ENCODE data around the gene TEX13D.
"Not testable (repeated sequence)": the region's sequence is repeated elsewhere in the genome, so short reads cannot be mapped to it uniquely, and the experiment has no call there.

TEX13D gene

DNA sequence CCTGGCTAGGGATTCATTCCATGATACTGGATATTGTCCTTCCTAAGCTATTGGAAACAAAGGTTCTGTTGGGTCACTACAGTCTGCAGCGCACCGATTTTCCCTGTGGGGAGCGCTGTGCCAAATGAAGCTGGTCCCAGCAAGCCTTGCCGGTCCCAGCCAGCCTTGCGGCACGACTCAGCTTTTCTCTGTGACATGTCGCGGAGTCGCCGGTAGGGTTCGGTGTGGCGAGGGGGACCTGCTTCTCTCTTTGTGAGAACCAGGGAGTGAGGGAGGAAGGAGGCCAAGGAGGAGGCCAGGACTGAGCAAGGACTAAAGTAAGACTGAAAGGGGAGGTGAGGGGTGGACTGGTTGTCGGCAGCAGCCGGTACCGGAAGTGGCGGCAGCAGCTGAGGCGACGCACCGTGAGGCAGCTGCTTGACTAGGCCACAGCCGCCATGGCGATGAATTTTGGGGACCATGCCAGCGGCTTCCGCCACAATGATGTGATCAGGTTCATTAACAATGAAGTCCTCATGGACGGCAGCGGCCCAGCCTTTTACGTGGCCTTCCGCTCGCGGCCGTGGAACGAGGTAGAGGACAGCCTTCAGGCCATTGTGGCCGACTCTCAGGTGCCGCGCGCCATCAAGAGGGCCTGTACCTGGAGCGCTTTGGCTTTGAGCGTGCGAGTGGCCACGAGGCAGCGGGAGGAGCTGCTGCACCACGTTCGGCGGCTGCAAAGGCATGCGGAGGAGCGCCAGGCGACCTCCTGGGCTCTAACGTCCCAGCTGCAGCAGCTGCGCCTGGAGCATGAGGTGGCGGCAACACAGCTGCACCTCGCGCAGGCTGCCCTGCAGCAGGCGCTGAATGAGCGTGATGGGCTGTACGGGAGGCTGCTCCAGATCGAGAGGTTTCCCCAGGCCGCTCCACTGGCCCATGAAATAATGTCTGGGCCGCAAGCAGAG lies at the start of gene TEX13D:
Gene TEX13D (plus strand): TSS at position 180 of the 944 bp plus-strand sequence. CDS start 258 bp downstream, at position 438.
- intact Hi-C loops (cut with DNase I) = no loop called here

GRCh38 chrX:124289443-124289842 lies 43.0 kb upstream of the TEX13D start:
- intact Hi-C loops (cut with DNase I) = no loop called here
- DNase-seq = no peak

More for the DNA sequence above, at the start of gene TEX13D:
- peak in 3 of 10 donors; percentile 70 to 83 (median 72) for DNase-seq

- intact Hi-C loops (cut with DNase I) = no loop called here
Observed at GRCh38 chrX:124293810-124294209, 38.6 kb upstream of the TEX13D start.

DNA sequence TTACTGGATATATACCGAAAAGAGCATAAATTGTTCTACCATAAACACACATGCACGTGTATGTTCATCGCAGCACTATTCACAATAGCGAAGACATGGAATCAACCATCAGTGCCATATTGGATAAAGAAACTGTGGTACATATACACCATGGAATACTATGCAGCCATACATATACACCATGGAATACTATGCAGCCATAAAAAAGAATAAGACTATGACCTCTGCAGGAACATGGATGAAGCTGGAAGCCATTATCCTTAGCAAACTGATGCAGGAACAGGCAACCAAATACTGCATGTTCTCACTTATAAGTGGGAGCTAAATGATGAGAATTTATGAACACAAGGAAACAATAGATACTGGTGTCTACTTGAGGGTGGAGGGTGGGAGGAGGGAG lies 33.1 kb upstream of the TEX13D start:
- DNase-seq; intact Hi-C loops (cut with DNase I): not testable (repeated sequence)

More at GRCh38 chrX:124293810-124294209, 38.6 kb upstream of the TEX13D start:
- no peak for DNase-seq

GRCh38 chrX:124300405-124300804 lies 32.1 kb upstream of the TEX13D start:
- DNase-seq = no peak
- intact Hi-C loops (cut with DNase I) = no loop called here

GRCh38 chrX:124307253-124307907 lies 25.1 kb upstream of the TEX13D start:
- intact Hi-C loops (cut with DNase I) = no loop called here
- no peak for DNase-seq

GRCh38 chrX:124325732-124326131 lies 6.7 kb upstream of the TEX13D start:
- DNase-seq = no peak
- intact Hi-C loops (cut with DNase I) = no loop called here

DNA sequence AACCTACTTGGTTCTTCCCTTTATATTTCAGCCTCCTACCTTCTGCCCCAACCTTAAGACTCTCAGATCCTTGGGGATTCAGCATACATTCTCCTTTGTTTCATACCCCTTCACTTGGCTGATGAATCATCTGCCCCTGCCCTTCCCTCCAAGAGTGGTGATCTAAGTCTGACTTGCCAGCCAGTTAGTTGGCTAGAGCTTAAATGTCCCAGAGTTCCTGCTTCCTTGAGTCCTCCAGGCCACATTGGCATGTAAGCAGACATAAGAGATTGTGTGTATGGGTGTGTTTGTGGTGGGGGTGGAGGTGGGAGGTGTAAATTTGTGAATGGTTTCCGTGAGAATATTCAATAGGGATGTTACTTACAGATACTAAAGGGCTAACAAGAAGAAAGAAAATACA lies 3.7 kb upstream of the TEX13D start:
- DNase-seq = no peak
- intact Hi-C loops (cut with DNase I) = no loop called here

GRCh38 chrX:124333862-124334261 lies 1.4 kb downstream of the TEX13D start:
- intact Hi-C loops (cut with DNase I) = no loop called here
- peak in 1 of 10 donors; percentile 32 for DNase-seq

- intact Hi-C loops (cut with DNase I); DNase-seq: not testable (repeated sequence)
Observed at GRCh38 chrX:124334555-124334954, 2.1 kb downstream of the TEX13D start.

- no peak for DNase-seq
- intact Hi-C loops (cut with DNase I) = no loop called here
Observed at GRCh38 chrX:124335598-124335997, 3.1 kb downstream of the TEX13D start.

GRCh38 chrX:124337916-124338315 lies 5.5 kb downstream of the TEX13D start:
- no peak for DNase-seq
- intact Hi-C loops (cut with DNase I) = no loop called here

DNA sequence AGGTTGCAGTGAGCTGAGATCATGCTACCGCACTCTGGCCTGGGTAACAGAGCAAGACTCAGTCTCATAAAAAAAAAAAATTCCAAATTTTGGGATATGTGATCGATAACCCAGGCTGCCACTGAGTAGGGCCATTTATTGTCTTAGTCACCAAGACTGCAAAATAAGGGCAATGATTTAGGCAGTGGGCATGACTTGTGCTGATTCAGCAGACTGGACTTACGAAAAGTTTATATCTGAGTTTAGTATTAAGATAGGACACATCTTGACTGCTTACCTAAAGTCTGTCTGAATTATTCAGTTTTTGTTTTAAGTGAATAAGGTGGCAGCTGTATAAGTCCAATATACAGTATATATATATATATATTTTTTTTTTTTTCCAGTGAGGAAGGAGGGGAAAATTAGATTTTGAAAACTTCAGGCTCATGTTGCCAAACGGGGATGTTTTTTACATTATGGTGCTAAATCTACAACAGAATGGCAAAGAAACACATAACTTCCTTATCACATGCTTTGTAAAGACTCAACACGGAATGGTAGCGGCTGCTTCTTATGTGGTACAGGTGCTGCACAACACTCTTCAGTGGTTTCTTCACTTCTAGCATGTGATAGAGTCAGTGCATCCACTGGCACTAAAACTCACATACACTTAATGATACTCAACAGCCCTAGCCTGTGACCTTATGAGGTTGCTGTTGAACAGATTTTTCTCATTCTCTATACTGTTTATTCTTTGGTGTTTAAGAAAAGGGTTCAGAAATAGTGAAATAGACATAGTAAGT lies 6.5 kb downstream of the TEX13D start:
- intact Hi-C loops (cut with DNase I) = no loop called here
- DNase-seq = no peak

DNA sequence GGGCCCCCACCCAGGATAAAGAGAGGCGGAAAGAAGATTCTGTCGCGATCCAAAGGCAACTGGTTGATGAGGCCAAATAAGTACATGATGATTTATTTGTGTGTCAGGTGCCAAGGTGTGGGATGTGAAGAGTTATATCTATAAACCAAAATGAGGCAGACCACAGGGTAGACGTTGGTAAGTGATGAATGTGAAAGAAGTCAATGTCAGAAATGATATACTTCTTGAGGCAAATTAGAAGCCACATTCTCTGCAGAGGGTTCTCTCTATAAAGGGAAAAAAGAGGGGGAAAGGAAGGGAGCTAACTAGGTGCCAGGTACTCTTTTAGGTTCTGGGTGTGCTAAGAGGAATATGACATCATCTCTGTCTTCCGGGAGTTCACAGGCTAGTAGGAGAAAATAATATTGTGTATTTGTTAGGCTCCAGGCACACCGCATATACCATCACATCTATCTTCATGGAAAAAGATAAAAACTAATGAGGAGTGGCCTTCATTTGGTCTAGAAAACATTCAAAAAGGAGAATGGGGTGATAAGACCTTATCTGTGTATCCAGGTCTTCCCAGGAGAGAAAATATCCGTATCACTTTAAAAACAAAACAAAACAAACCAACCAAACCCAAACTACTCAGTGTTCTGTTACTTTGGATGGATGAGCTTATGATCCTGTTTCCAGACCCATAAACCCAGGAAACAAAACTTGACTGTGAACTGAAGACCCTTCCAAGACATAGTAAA lies 9.1 kb downstream of the TEX13D start:
- intact Hi-C loops (cut with DNase I) = no loop called here

DNA sequence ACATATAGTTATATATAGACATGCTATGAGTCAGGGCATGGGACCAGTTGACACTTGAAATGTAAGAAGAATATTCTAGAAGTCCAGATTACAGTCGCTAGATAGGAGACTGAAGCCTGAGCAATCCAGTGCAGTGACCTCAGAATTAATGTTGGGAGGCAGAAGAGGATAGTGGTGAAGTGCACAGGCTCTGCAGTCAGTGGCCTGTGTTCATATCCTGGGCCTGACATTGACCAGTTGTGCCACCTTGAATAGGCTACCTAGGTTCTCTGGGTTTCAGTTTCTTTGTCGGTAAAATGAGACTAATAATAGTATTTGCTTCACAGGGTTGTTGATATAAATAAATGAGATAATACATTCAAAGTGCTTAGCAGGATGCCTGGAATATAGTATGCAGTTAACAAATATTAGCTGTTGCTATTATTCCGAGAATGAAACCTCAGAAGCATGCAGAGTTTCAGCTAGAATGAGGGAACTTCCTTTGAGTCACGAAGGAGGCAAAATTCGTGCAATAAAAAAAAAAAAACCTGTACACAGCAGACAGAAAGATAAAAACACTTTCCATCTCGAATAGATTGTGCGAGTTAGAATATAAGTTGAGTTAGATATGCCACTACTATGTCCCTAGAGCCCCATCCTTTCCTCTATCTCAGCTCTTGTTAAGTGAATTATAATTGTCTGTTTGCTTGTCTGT lies 9.9 kb downstream of the TEX13D start:
- intact Hi-C loops (cut with DNase I) = no loop called here

More for the DNA sequence above, 9.1 kb downstream of the TEX13D start:
- no peak for DNase-seq

GRCh38 chrX:124343016-124343415 lies 10.6 kb downstream of the TEX13D start:
- intact Hi-C loops (cut with DNase I) = no loop called here
- no peak for DNase-seq

More for the DNA sequence above, 9.9 kb downstream of the TEX13D start:
- no peak for DNase-seq

DNA sequence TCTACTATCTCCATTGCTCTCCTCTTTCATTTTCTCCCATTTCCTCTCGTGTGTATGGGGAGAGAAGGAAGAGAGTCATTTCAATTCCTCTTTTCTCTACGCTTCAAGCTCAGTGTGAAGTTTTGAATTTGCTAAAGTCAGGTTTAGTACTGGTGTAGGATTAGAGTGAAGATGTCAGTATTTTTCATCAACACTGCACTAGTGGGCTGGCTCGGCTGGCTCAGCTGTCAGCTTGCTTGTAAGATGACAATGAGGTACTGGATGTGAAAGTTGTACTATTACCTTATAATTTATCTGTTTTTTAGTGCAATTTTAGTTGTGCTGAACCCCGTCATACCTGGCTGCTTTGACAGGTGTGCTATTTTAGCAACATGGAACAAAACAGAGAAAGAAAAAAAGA lies 11.8 kb downstream of the TEX13D start:
- no peak for DNase-seq
- intact Hi-C loops (cut with DNase I) = no loop called here

DNA sequence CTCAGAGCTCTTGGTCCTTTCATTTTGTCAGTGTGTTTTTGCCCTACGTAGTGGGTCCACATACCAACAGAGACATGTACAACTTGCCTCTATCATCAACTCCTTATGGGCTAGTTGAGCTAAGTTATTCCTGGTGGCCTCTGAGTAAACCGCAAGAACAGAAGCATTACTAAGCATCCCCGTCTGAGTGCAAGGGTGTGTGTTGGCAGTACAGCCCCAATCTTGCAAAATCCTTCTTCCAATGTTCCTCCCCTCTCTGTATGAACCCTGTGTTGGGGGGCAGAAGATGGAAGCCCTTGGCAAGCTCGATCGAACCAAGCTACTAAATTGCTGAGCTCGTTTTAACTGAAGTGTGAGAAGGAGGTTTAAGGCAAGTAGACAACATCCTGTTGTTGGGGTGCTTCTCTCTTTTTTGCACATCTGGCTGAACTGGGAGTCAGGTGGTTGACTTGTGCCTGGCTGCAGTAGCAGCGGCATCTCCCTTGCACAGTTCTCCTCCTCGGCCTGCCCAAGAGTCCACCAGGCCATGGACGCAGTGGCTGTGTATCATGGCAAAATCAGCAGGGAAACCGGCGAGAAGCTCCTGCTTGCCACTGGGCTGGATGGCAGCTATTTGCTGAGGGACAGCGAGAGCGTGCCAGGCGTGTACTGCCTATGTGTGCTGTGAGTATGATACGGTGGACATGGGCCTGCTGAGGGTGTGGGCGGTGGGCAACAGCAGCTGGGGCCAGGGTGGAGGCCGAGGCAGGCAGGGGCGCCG lies 13.8 kb downstream of the TEX13D start, which contains the start of gene SH2D1A:
Gene SH2D1A (plus strand): TSS at position 447 of the 760 bp plus-strand sequence. CDS start 80 bp downstream, at position 527.
- intact Hi-C loops (cut with DNase I) = no loop called here
- DNase-seq = peak in 2 of 10 donors; percentile 50 to 73

DNA sequence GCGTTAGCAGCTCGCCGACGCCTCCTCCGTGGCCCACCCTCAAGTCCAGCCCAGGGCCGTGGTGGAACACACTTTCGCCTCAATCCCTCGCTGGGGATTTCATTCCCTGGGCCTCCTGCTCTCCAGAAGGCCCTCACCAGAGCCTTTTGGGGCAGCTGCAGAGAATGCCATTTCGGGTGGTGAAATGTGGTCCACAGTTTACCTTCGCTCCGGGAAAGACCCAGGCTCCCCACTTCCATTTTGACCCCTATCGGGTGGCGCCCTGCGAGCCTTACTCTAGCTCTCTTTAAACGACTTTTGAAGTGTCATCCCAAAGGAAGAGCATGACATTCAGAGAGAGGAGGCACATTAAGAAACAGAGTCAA lies 14.4 kb downstream of the TEX13D start:
- intact Hi-C loops (cut with DNase I) = no loop called here
- no peak for DNase-seq

All from posterior cingulate gyrus (tissue), 11 donors.